Psoas muscle (tissue), 8 donors: ENCODE results near the gene CDKAL1. TPM values are rescaled to one million over a fixed set of nuclear protein-coding genes. Genes with fewer than 3 reads are reported as not detected.
A peak's percentile ranks its signal among the peaks of the same experiment; 100 is the strongest.

Experiments used
- ATAC-seq, 4 donors: fragments of 200-7000 bp; cut with Tn5 transposase; one replicate each; pipeline ENCODE4 v1.9.1; 2020; ENCODE audit warnings: moderate library complexity in 3 of 4, mild to moderate bottlenecking in 2 of 4
- DNase-seq, 2 donors: peaks; one replicate each; pipeline ENCODE4 v3.0.0-alpha.2; 2020
- H3K27ac ChIP-seq: fragments of 200-600 bp; one replicate; pipeline ENCODE4 v1.8.0; 2022
- H3K27me3 ChIP-seq, 3 donors: fragments of 200-600 bp in 1 of 3; one replicate each; pipeline versions ENCODE4 v1.6.1 to v1.8.0; 2013 to 2022; ENCODE audit warnings: low read length in 2 of 3, mild to moderate bottlenecking in 2 of 3, moderate library complexity in 1 of 3; ENCODE audit not compliant: insufficient read depth in 3 of 3
- H3K36me3 ChIP-seq, 2 donors: fragments of 200-600 bp in 1 of 2; one replicate each; pipeline versions ENCODE4 v1.6.1 to v1.8.0; 2013 to 2022; ENCODE audit warnings: low read depth in 1 of 2, mild to moderate bottlenecking in 1 of 2, moderate library complexity in 1 of 2; ENCODE audit not compliant: insufficient read depth in 1 of 2
- H3K4me1 ChIP-seq: fragments of 200-600 bp; one replicate; pipeline ENCODE4 v1.8.0; 2022
- H3K4me3 ChIP-seq: fragments of 200-600 bp; one replicate; pipeline ENCODE4 v1.8.0; 2022; ENCODE audit warnings: mild to moderate bottlenecking
- H3K9me3 ChIP-seq: fragments of 200-600 bp; one replicate; pipeline ENCODE4 v1.8.0; 2022
- WGBS, 3 donors: extraction: QIAGEN DNeasy Blood & Tissue Kit; methylation state at CpG; one replicate each; pipeline versions ENCODE4 v1.1.6 to v1.1.7; 2013; 5-methylcytosine and 5-hydroxymethylcytosine counted together
- intact Hi-C, 2 donors: fragments of 100-400 bp; cut with DNase I; formaldehyde crosslinking; loops; one replicate each; pipeline versions ENCODE4 v1.11.0 to v1.14.2; 2022
- polyA plus RNA-seq, 3 donors: library from polyadenylated mRNA; stranded (reverse); fragments of 200-250 nt; gene quantifications; one replicate each; pipeline ENCODE4 v1.2.3, GENCODE V29; 2013
- total RNA-seq, 4 donors: library from RNA; stranded (reverse); fragmentation: NEBNext Ultra II Directional in 2 of 4; extraction: Animal tissue kit (Norgen Biotek cat#: 25700) in 2 of 4; gene quantifications; one replicate each; pipeline versions ENCODE4 v1.2.1 to v1.2.4, GENCODE V29; 2021 to 2023
- TF ChIP-seq, protein P1 (sequence below): fragments of 200-600 bp; IDR thresholded peaks from one replicate; pipeline ENCODE4 v1.8.0; 2022; ENCODE audit warnings: antibody characterized with exemption
- donor health status: healthy with polysubstance abuse.
- donor health status: DM: no; HTN: no; CAD: no; lungs with moderate emphysema.
- donor health status: Bipolar disorder and iron deficiency.
- donor health status: healthy.
- donor health status: DM: yes; HTN: yes; CAD: no.
- donor health status: DM: no; HTN: no; CAD: no.
- donor health status: DM: no; HTN: no; CAD: no.
- donor health status: DM: yes; HTN: yes; CAD: no.

Gene CDKAL1
- total and polyA plus RNA-seq, 7 donors = 4.5 to 16.1 (median 12.9) TPM

- intact Hi-C loops = no loop called here
- peaks cover 9% of the 10 kb centered on the region for H3K4me1 ChIP-seq
- TF ChIP-seq, protein P1, sequence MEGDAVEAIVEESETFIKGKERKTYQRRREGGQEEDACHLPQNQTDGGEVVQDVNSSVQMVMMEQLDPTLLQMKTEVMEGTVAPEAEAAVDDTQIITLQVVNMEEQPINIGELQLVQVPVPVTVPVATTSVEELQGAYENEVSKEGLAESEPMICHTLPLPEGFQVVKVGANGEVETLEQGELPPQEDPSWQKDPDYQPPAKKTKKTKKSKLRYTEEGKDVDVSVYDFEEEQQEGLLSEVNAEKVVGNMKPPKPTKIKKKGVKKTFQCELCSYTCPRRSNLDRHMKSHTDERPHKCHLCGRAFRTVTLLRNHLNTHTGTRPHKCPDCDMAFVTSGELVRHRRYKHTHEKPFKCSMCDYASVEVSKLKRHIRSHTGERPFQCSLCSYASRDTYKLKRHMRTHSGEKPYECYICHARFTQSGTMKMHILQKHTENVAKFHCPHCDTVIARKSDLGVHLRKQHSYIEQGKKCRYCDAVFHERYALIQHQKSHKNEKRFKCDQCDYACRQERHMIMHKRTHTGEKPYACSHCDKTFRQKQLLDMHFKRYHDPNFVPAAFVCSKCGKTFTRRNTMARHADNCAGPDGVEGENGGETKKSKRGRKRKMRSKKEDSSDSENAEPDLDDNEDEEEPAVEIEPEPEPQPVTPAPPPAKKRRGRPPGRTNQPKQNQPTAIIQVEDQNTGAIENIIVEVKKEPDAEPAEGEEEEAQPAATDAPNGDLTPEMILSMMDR = no peak
- peak overlapping the region; percentile 12 for H3K27ac ChIP-seq
- H3K4me3 ChIP-seq = no peak overlapping the region
- WGBS, 3 donors = 23 to 31% (median 25%) methylated on average over 6 of the region's 6 CpGs
- H3K27me3 ChIP-seq = no peaks in the 10 kb centered on the region
- ATAC-seq (peak in 2 of 4 donors; percentile 45), DNase-seq (no peak)
- H3K36me3 ChIP-seq = no peaks in the 10 kb centered on the region
- peaks cover 6% of the 10 kb centered on the region for H3K9me3 ChIP-seq
Observed at GRCh38 chr6:20811109-20811761, 277.0 kb downstream of the CDKAL1 start.

DNA sequence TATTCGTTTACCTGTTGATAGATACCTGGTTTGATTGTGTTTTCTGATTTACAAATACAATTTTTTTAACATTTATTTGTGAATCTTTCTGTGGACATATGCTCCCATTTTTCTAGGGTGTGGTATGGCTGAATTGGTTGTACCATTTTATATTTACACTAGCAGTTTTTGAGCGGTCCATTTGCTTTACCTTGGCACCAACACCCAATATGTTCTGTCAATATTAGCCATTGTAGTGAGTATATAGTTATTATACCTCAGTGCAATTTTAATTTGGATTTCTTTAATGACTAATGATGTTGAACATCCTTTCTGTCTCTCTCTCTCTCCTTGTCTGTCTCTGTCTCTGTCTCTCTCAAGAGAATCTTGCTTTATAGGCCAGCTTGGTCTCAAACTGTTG is 278.5 kb downstream of the CDKAL1 start:
- TF ChIP-seq, protein P1 = no peak
- Histone ChIP-seq H3K4me3 (no peak overlapping the region), H3K27me3 (no peaks in the 10 kb centered on the region), H3K9me3 (no peaks in the 10 kb centered on the region), H3K27ac (no peak overlapping the region), H3K36me3 (no peaks in the 10 kb centered on the region), H3K4me1 (peaks cover 9% of the 10 kb centered on the region)
- intact Hi-C loops = no loop called here
- 96 to 99% (median 97%) methylated on average over 2 of the region's 2 CpGs for WGBS, 3 donors
- ATAC-seq (no peak), DNase-seq (no peak)

DNA sequence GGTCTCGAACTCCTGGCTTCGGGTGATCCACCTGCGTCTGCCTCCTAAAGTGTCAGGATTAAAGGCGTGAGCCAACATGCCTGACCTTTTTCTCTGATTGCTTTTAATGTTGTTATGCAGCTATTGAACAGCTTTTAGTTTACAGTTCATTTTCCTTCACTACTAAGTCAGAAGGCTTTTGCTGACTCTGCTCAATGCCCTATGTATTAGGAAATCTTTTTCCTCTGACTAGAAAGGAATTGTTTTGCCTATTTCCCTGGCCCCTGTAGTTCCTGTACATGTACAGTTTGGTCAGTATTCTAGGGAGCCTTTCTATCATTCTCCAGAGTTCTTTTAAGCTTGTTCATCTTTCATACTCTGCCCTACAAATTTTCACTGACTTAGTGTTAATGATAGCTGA is 280.2 kb downstream of the CDKAL1 start:
- H3K36me3 ChIP-seq = no peaks in the 10 kb centered on the region

DNA sequence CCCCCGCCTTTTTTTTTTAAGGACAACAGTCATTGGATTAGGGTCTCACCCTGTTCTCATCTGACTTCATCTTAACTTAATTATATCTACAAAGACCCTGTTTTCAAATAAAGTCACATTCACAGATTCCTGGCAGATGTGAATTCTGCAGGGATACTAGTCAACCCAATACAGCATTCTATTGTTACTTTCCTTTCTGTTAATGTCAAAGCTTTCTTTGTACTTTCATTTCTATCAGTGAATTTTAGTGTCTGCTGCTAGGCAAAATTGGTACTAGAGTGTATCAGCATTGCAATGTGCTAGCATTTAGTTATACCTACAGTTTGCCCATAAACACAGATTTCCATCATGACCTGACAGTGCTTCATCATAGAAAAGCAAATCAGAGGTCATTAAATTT is 281.9 kb downstream of the CDKAL1 start:
- Histone ChIP-seq H3K9me3 (no peaks in the 10 kb centered on the region), H3K27me3 (no peaks in the 10 kb centered on the region), H3K36me3 (no peaks in the 10 kb centered on the region), H3K27ac (no peak overlapping the region), H3K4me3 (no peak overlapping the region), H3K4me1 (peaks cover 4% of the 10 kb centered on the region)
- 0% methylated on average over 1 of the region's 1 CpG; no CpG with 5 or more reads in 2 of the 3 donors for WGBS, 3 donors
- ATAC-seq (no peak), DNase-seq (no peak)
- TF ChIP-seq, protein P1 = no peak
- intact Hi-C loops = no loop called here

More for the DNA sequence above, 280.2 kb downstream of the CDKAL1 start:
- H3K27me3 ChIP-seq = no peaks in the 10 kb centered on the region
- intact Hi-C loops = no loop called here
- H3K4me1 ChIP-seq = peaks cover 9% of the 10 kb centered on the region
- H3K27ac ChIP-seq = no peak overlapping the region
- 86 to 91% (median 87%) methylated on average over 4 of the region's 4 CpGs for WGBS, 3 donors
- no peak for DNase-seq
- no peaks in the 10 kb centered on the region for H3K9me3 ChIP-seq
- ATAC-seq = no peak
- TF ChIP-seq, protein P1 = no peak
- no peak overlapping the region for H3K4me3 ChIP-seq
